Activated naive CD8-positive, alpha-beta T cell treated with anti-CD3 and anti-CD28 coated beads, Interleukin-2, amount 50 U/mL, for 16 hours (primary cell): ENCODE measurements around the gene ZSCAN32.

Experiments
- DNase-seq: peaks from one replicate; pipeline ENCODE4 v3.0.0-alpha.2; 2020; ENCODE audit warnings: low read depth, low spot score

Gene ZSCAN32

GRCh38 chr16:3358871-3359270 lies 41.9 kb downstream of the ZSCAN32 start:
- no peak for DNase-seq

GRCh38 chr16:3356118-3356517 lies 44.7 kb downstream of the ZSCAN32 start:
- DNase-seq: no peak

- no peak for DNase-seq
These were observed 45.2 kb downstream of the ZSCAN32 start, which contains the start of gene OR2C1 for GRCh38 chr16:3355589-3355988. Gene OR2C1, plus strand, starts transcription at chr16:3355889. Its CDS starts 52 bp downstream, at chr16:3355941.

- no peak for DNase-seq
These were observed 51.6 kb downstream of the ZSCAN32 start for GRCh38 chr16:3349175-3349574.

GRCh38 chr16:3348547-3349167 lies 52.1 kb downstream of the ZSCAN32 start:
- no peak for DNase-seq

GRCh38 chr16:3347586-3347985 lies 53.2 kb downstream of the ZSCAN32 start:
- DNase-seq: no peak

- DNase-seq: no peak
These were observed 54.8 kb downstream of the ZSCAN32 start for GRCh38 chr16:3346041-3346440.
